Measurements from ENCODE around the gene ADCY9. TPM values are rescaled to one million over a fixed set of nuclear protein-coding genes. Genes with fewer than 3 reads are reported as not detected.

Gene ADCY9
- total and polyA plus RNA-seq, 2 experiments from 2014 or later, result 2.2 to 18.3 TPM

- no peak for ATAC-seq
- no peak overlapping the region for H3K4me2 ChIP-seq
- Mint-ChIP-seq H3K4me1 (peaks cover 14% of the 10 kb centered on the region), H3K9me3 (no peaks in the 10 kb centered on the region), H3K27ac (no peak overlapping the region), H3K36me3 (ENCODE audit: low read depth) (no peaks in the 10 kb centered on the region), H3K27me3 (ENCODE audit: insufficient read depth, low read depth, poor library complexity) (peaks cover 10% of the 10 kb centered on the region), H3K4me3 (no peak overlapping the region)
- no peak overlapping the region for H2AFZ ChIP-seq
- no peaks in the 10 kb centered on the region for H4K20me1 ChIP-seq (replicated peaks; ENCODE audit: insufficient read depth)
- H3K4me1 ChIP-seq (ENCODE audit: insufficient read depth), result peaks cover 26% of the 10 kb centered on the region
- no peaks in the 10 kb centered on the region for H3K36me3 ChIP-seq (ENCODE audit: insufficient read depth)
- H3K9me2 ChIP-seq (ENCODE audit: insufficient read depth), result no peaks in the 10 kb centered on the region
- no peak overlapping the region for H3K4me3 ChIP-seq
- no peaks in the 10 kb centered on the region for H3K27me3 ChIP-seq (ENCODE audit: insufficient read depth)
- no peak for TF ChIP-seq EZH2phosphoT487 (IDR thresholded peaks at IDR 0.05; ENCODE audit: unreplicated experiment)
- TF ChIP-seq REST (IDR thresholded peaks at IDR 0.05; ENCODE audit: unreplicated experiment), result no peak
- no peak for TF ChIP-seq ZNF331 (CRISPR knock-in tag; IDR thresholded peaks at IDR 0.05; ENCODE audit: low read depth)
- TF ChIP-seq JUNB (IDR thresholded peaks at IDR 0.05; ENCODE audit: unreplicated experiment), result no peak
- no peak for TF ChIP-seq EZH2 (IDR thresholded peaks at IDR 0.05; ENCODE audit: low read depth, unreplicated experiment)
- no peak for TF ChIP-seq ZNF114 (CRISPR knock-in tag; IDR thresholded peaks at IDR 0.05)
- no peak for TF ChIP-seq NANOG (IDR thresholded peaks at IDR 0.05; ENCODE audit: borderline replicate concordance)
- TF ChIP-seq ZNF462 (CRISPR knock-in tag; IDR thresholded peaks at IDR 0.05), result no peak
- TF ChIP-seq POLR2AphosphoS5 (IDR thresholded peaks at IDR 0.05; ENCODE audit: low read depth), result no peak
- no peak for TF ChIP-seq STAT1 (IDR thresholded peaks at IDR 0.05; ENCODE audit: unreplicated experiment)
- no peak for TF ChIP-seq CTCF (conservative IDR thresholded peaks at IDR 0.05; ENCODE audit: low read depth in 2 of 2)
- no peak for TF ChIP-seq CREB1 (CRISPR knock-in tag; IDR thresholded peaks at IDR 0.05; ENCODE audit: low read depth)
- no peak for TF ChIP-seq ETS1 (IDR thresholded peaks at IDR 0.05)
- no peak for DNase-seq (ENCODE audit: low spot score)
- no peak overlapping the region for H3K27ac ChIP-seq (ENCODE audit: low read depth)
- H3F3A ChIP-seq (replicated peaks; ENCODE audit: low read depth), result no peaks in the 10 kb centered on the region
- no peaks in the 10 kb centered on the region for H3K79me2 ChIP-seq (replicated peaks; ENCODE audit: insufficient read depth)
Observed at GRCh38 chr16:4019371-4019791, 96.9 kb downstream of the ADCY9 start.

All from GM23338 (cell line).